ENCODE results near the gene RAPGEF4.

GRCh38 chr2:172991031-172991430 lies 255.4 kb downstream of the RAPGEF4 start:
- TF ChIP-seq POLR2AphosphoS5 (IDR thresholded peaks at IDR 0.05) = no peak
- TF ChIP-seq POLR2A (IDR thresholded peaks at IDR 0.05) = no peak

Measured in sigmoid colon (tissue), 4 donors.